IMR-90 (cell line): ENCODE measurements around the gene ZNF519.

ENCODE experiments used
- BHLHE40 ChIP-seq: fragments of 150-350 bp; IDR thresholded peaks from 2 replicates; pipeline ENCODE4 v1.6.1; 2016; ENCODE audit warnings: mild to moderate bottlenecking, low read depth, low read length
- CEBPB ChIP-seq: IDR thresholded peaks from 2 replicates; pipeline ENCODE4 v1.6.1; 2012; ENCODE audit warnings: low read depth, low read length, improper control_type of control experiment
- FOS ChIP-seq: fragments of 150-350 bp; IDR thresholded peaks from 2 replicates; pipeline ENCODE4 v1.6.1; 2016; ENCODE audit warnings: low read depth, low read length
- MAFK ChIP-seq: IDR thresholded peaks from 2 replicates; pipeline ENCODE4 v1.6.1; 2012; ENCODE audit warnings: low read depth, low read length, improper control_type of control experiment
- MAZ ChIP-seq: IDR thresholded peaks from 2 replicates; pipeline ENCODE4 v1.6.1; 2012; ENCODE audit warnings: low read depth, mild to moderate bottlenecking, low read length, improper control_type of control experiment, moderate library complexity, borderline replicate concordance
- NFE2L2 ChIP-seq: fragments of 150-350 bp; IDR thresholded peaks from 2 replicates; pipeline ENCODE4 v1.6.1; 2016; ENCODE audit warnings: low read depth, mild to moderate bottlenecking, low read length
- POLR2A ChIP-seq: IDR thresholded peaks from 2 replicates; pipeline ENCODE4 v1.6.1; 2012; ENCODE audit warnings: mild to moderate bottlenecking, low read depth, low read length
- RAD21 ChIP-seq: IDR thresholded peaks from 2 replicates; pipeline ENCODE4 v1.6.1; 2012; ENCODE audit warnings: low read length, improper control_type of control experiment
- RCOR1 ChIP-seq: IDR thresholded peaks from 2 replicates; pipeline ENCODE4 v1.6.1; 2012; ENCODE audit warnings: mild to moderate bottlenecking, low read length, improper control_type of control experiment; ENCODE audit not compliant: insufficient replicate concordance
- RFX5 ChIP-seq: IDR thresholded peaks from 2 replicates; pipeline ENCODE4 v1.8.0; 2012; ENCODE audit warnings: low read depth, mild to moderate bottlenecking, low read length, moderate library complexity
- SMC3 ChIP-seq: fragments of 150-350 bp; IDR thresholded peaks from 2 replicates; pipeline ENCODE4 v1.6.1; 2016; ENCODE audit warnings: low read depth, mild to moderate bottlenecking, antibody characterized with exemption, low read length, moderate library complexity
- USF2 ChIP-seq: fragments of 150-350 bp; IDR thresholded peaks from 2 replicates; pipeline ENCODE4 v1.6.1; 2017; ENCODE audit warnings: mild to moderate bottlenecking, antibody characterized with exemption, low read length, low read depth
- TF ChIP-seq, protein P1 (sequence below): conservative IDR thresholded peaks from 2 replicates; pipeline ENCODE4 v1.5.1; 2012; ENCODE audit warnings: mild to moderate bottlenecking, low read depth, low read length, improper control_type of control experiment
- TF ChIP-seq, protein P2 (sequence below): fragments of 150-350 bp; IDR thresholded peaks from 2 replicates; pipeline ENCODE4 v1.6.1; 2016; ENCODE audit warnings: low read depth, mild to moderate bottlenecking, low read length, moderate library complexity, borderline replicate concordance

GRCh38 chr18:14092625-14093306, 39.5 kb downstream of the ZNF519 start:
- TF ChIP-seq, protein P1, sequence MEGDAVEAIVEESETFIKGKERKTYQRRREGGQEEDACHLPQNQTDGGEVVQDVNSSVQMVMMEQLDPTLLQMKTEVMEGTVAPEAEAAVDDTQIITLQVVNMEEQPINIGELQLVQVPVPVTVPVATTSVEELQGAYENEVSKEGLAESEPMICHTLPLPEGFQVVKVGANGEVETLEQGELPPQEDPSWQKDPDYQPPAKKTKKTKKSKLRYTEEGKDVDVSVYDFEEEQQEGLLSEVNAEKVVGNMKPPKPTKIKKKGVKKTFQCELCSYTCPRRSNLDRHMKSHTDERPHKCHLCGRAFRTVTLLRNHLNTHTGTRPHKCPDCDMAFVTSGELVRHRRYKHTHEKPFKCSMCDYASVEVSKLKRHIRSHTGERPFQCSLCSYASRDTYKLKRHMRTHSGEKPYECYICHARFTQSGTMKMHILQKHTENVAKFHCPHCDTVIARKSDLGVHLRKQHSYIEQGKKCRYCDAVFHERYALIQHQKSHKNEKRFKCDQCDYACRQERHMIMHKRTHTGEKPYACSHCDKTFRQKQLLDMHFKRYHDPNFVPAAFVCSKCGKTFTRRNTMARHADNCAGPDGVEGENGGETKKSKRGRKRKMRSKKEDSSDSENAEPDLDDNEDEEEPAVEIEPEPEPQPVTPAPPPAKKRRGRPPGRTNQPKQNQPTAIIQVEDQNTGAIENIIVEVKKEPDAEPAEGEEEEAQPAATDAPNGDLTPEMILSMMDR, result no peak
- no peak for TF ChIP-seq POLR2A
- TF ChIP-seq NFE2L2, result no peak
- no peak for TF ChIP-seq RCOR1
- no peak for TF ChIP-seq SMC3
- TF ChIP-seq, protein P2, sequence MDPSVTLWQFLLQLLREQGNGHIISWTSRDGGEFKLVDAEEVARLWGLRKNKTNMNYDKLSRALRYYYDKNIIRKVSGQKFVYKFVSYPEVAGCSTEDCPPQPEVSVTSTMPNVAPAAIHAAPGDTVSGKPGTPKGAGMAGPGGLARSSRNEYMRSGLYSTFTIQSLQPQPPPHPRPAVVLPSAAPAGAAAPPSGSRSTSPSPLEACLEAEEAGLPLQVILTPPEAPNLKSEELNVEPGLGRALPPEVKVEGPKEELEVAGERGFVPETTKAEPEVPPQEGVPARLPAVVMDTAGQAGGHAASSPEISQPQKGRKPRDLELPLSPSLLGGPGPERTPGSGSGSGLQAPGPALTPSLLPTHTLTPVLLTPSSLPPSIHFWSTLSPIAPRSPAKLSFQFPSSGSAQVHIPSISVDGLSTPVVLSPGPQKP, result no peak
- TF ChIP-seq USF2, result no peak
- no peak for TF ChIP-seq RAD21
- TF ChIP-seq FOS, result no peak
- no peak for TF ChIP-seq RFX5
- TF ChIP-seq CEBPB, result no peak
- no peak for TF ChIP-seq BHLHE40
- peak; percentile 57 for TF ChIP-seq MAFK
- TF ChIP-seq MAZ, result no peak
